Hepatocyte (in vitro differentiated cells): ENCODE data around the gene SND1.

ENCODE experiments used
- CTCF ChIP-seq: fragments of 200-600 bp; sonication (generic); IDR thresholded peaks from 2 replicates; pipeline ENCODE4 v1.5.1; 2016; ENCODE audit warnings: antibody characterized with exemption, mild to moderate bottlenecking; ENCODE audit not compliant: poor library complexity
- EZH2 ChIP-seq: fragments of 200-600 bp; sonication (generic); IDR thresholded peaks from 2 replicates; pipeline ENCODE4 v1.6.1; 2016; ENCODE audit warnings: antibody characterized with exemption, mild to moderate bottlenecking, borderline replicate concordance
- EZH2phosphoT487 ChIP-seq: fragments of 200-600 bp; sonication (generic); IDR thresholded peaks from one replicate; pipeline ENCODE4 v1.6.1; 2018; ENCODE audit warnings: antibody characterized with exemption, mild to moderate bottlenecking, low read depth, moderate library complexity; ENCODE audit not compliant: unreplicated experiment, severe bottlenecking

GRCh38 chr7:127821146-127821545, 169.2 kb downstream of the SND1 start:
- TF ChIP-seq EZH2 (no peak), CTCF (no peak), EZH2phosphoT487 (no peak)
